CD14-positive monocyte (primary cell): ENCODE data around the gene PRRT1. TPM values are rescaled to one million over a fixed set of nuclear protein-coding genes. Genes with fewer than 3 reads are reported as not detected.

Experiments
- DNase-seq, 3 donors: peaks; one replicate each; pipeline ENCODE4 v3.0.0-alpha.2; 2011 to 2022
- H2AFZ ChIP-seq: 2 replicates; pipeline ENCODE4 v1.6.0; 2012; ENCODE audit warnings: mild to moderate bottlenecking, low read depth, low read length, inconsistent platforms; ENCODE audit not compliant: insufficient read depth, poor library complexity, severe bottlenecking
- H3K27ac ChIP-seq, 2 donors: 1 replicate in 1 of 2; 2 replicates in 1 of 2; pipeline ENCODE4 v1.5.1; 2012 to 2013; ENCODE audit warnings: low read length in 2 of 2, control low read depth in 1 of 2, inconsistent platforms in 1 of 2, low read depth in 1 of 2, mild to moderate bottlenecking in 1 of 2
- H3K27me3 ChIP-seq, 2 donors: one replicate each; pipeline versions ENCODE4 v1.6.0 to v1.6.1; 2011 to 2013; ENCODE audit warnings: low read length in 2 of 2; ENCODE audit not compliant: control insufficient read depth in 2 of 2, insufficient read depth in 2 of 2
- H3K36me3 ChIP-seq, 2 donors: replicated peaks in 1 of 2; 1 replicate in 1 of 2; 2 replicates in 1 of 2; pipeline versions ENCODE4 v1.5.1 to v1.6.1; 2012 to 2013; ENCODE audit warnings: low read length in 2 of 2, control low read depth in 1 of 2, inconsistent platforms in 1 of 2, mild to moderate bottlenecking in 1 of 2; ENCODE audit not compliant: insufficient read depth in 2 of 2, control insufficient read depth in 1 of 2
- H3K4me1 ChIP-seq, 2 donors: 1 replicate in 1 of 2; 2 replicates in 1 of 2; pipeline versions ENCODE4 v1.5.1 to v1.6.1; 2012 to 2013; ENCODE audit warnings: low read length in 2 of 2, control low read depth in 1 of 2, inconsistent platforms in 1 of 2, mild to moderate bottlenecking in 1 of 2, moderate library complexity in 1 of 2; ENCODE audit not compliant: insufficient read depth in 2 of 2, control insufficient read depth in 1 of 2
- H3K4me2 ChIP-seq: replicated peaks from 2 replicates; pipeline ENCODE3; 2012; ENCODE audit warnings: low read length, moderate library complexity, mild to moderate bottlenecking; ENCODE audit not compliant: poor library complexity, severe bottlenecking; ENCODE audit errors: extremely low read depth
- H3K4me3 ChIP-seq, 3 experiments: fragments of 200-600 bp in 1 of 3; sonication (generic) in 1 of 3; replicated peaks in 1 of 3; 1 replicate in 2 of 3; 2 replicates in 1 of 3; pipeline ENCODE4 v1.5.1; 2011 to 2013; ENCODE audit warnings: low read length in 3 of 3, mild to moderate bottlenecking in 3 of 3, control low read depth in 2 of 3, low read depth in 2 of 3, inconsistent platforms in 1 of 3, moderate library complexity in 1 of 3
- H3K79me2 ChIP-seq: 2 replicates; pipeline ENCODE4 v1.6.0; 2012; ENCODE audit warnings: mild to moderate bottlenecking, control low read depth, inconsistent platforms, low read length, moderate library complexity; ENCODE audit not compliant: insufficient read depth
- H3K9ac ChIP-seq: 2 replicates; pipeline ENCODE4 v1.6.0; 2017; ENCODE audit warnings: low read length, mild to moderate bottlenecking; ENCODE audit not compliant: insufficient read depth, poor library complexity, severe bottlenecking
- H3K9me3 ChIP-seq, 2 donors: replicated peaks in 1 of 2; 1 replicate in 1 of 2; 2 replicates in 1 of 2; pipeline versions ENCODE4 v1.5.1 to v1.6.1; 2012 to 2013; ENCODE audit warnings: low read length in 2 of 2, control low read depth in 1 of 2; ENCODE audit not compliant: control insufficient read depth in 1 of 2, insufficient read depth in 1 of 2
- H4K20me1 ChIP-seq: 2 replicates; pipeline ENCODE4 v1.6.0; 2012; ENCODE audit warnings: mild to moderate bottlenecking, low read length, control low read depth, moderate library complexity; ENCODE audit not compliant: insufficient read depth
- H3K27ac Mint-ChIP-seq, 7 donors: one replicate each; pipeline ENCODE4 v1.8.0; 2020; ENCODE audit warnings: mild to moderate bottlenecking in 7 of 7, mixed read lengths in 7 of 7, moderate library complexity in 6 of 7, inconsistent platforms in 2 of 7
- H3K27me3 Mint-ChIP-seq, 3 donors: one replicate each; pipeline ENCODE4 v1.8.0; 2021 to 2022; ENCODE audit warnings: low read depth in 3 of 3, mild to moderate bottlenecking in 3 of 3, mixed read lengths in 3 of 3, moderate library complexity in 3 of 3, inconsistent platforms in 1 of 3
- H3K36me3 Mint-ChIP-seq, 2 donors: one replicate each; pipeline ENCODE4 v1.8.0; 2020; ENCODE audit warnings: mixed read lengths in 2 of 2, inconsistent platforms in 1 of 2, mild to moderate bottlenecking in 1 of 2
- H3K4me1 Mint-ChIP-seq: one replicate; pipeline ENCODE4 v1.8.0; 2020; ENCODE audit warnings: mild to moderate bottlenecking, mixed read lengths
- H3K4me3 Mint-ChIP-seq, 2 donors: one replicate each; pipeline ENCODE4 v1.8.0; 2020; ENCODE audit warnings: mild to moderate bottlenecking in 2 of 2, mixed read lengths in 2 of 2, moderate library complexity in 1 of 2
- H3K9me3 Mint-ChIP-seq, 7 donors: one replicate each; pipeline ENCODE4 v1.8.0; 2020 to 2022; ENCODE audit warnings: mixed read lengths in 7 of 7, mild to moderate bottlenecking in 6 of 7, moderate library complexity in 6 of 7, inconsistent platforms in 2 of 7
- WGBS: methylation state at CpG from one replicate; pipeline ENCODE4 v1.1.5; 2013; ENCODE audit warnings: missing lambda C conversion rate; ENCODE audit not compliant: insufficient coverage; 5-methylcytosine and 5-hydroxymethylcytosine counted together
- intact Hi-C, 2 donors: fragments of 100-400 bp; cut with micrococcal nuclease; formaldehyde crosslinking; loops; one replicate each; pipeline versions ENCODE4 v1.15.0 to v1.15.1; 2023
- polyA plus RNA-seq, 3 donors: library from polyadenylated mRNA; depleted of rRNA in 1 of 3; unstranded in 2 of 3; stranded (reverse) in 1 of 3; fragments of 300-500 nt in 2 of 3; fragments of >200 nt in 1 of 3; fragmentation: Illumina TruSeq in 2 of 3; gene quantifications; 1 replicate in 2 of 3; 2 replicates in 1 of 3; pipeline ENCODE4 v1.2.3, GENCODE V29; 2012 to 2021
- TF ChIP-seq, protein P1 (sequence below): fragments of 200-600 bp; IDR thresholded peaks from one replicate; pipeline ENCODE4 v1.8.0; 2022; ENCODE audit warnings: antibody characterized with exemption, mild to moderate bottlenecking

PRRT1 gene
- polyA plus RNA-seq, 3 donors = not detected

DNA sequence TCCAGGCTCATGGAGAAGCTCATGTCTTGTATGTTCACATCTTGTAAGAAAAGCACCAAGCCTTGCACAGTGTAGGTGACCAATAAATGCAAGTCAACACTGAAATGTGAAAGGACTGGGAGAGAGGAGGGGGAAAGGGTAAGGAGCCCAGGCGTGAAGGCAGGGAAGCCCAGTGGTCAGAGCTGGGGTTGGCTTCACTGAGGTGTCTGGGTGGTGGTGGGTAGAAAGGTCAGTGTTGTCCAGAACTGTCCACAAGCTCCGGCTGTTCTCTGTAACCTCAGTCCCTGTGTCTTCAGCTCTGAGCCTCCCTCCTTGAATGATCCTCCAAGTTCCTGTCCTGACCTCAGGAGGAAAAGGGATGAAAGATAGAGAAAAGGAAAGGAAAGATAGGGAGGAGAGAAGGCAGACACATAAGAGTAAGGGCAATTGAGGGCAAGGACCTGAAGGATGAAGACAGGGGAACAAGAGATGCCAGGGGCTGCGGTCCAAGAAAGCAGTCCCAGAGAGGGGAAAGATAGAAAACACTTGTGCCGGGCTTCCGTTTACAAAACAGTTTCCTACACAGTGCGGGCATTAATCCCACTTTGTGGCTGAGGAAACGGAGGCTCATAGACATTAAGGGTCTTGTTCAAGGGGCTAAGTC is 40.2 kb downstream of the PRRT1 start:
- no peaks in the 10 kb centered on the region for H3K9me3 ChIP-seq
- Mint-ChIP-seq H3K36me3 (peaks cover 36 to 39% of the 10 kb centered on the region in 2 donors), H3K27ac (peak overlapping the region in 2 of 7 donors; percentile 48 to 57), H3K4me3 (no peak overlapping the region), H3K4me1 (peaks cover 8% of the 10 kb centered on the region), H3K27me3 (peaks cover 24 to 36% (median 31%) of the 10 kb centered on the region in 3 donors), H3K9me3 (peaks cover 0 to 2% (median 0%) of the 10 kb centered on the region in 7 donors)
- 100% methylated on average over 2 of the region's 7 CpGs for WGBS
- no peak for DNase-seq
- no peak overlapping the region for H3K27ac ChIP-seq
- no peak overlapping the region for H3K4me2 ChIP-seq
- H3K4me3 ChIP-seq = no peak overlapping the region
- H3K27me3 ChIP-seq = peaks cover 3 to 21% of the 10 kb centered on the region in 2 donors
- no peak overlapping the region for H2AFZ ChIP-seq
- H4K20me1 ChIP-seq = peaks cover 14% of the 10 kb centered on the region
- no peak overlapping the region for H3K9ac ChIP-seq
- intact Hi-C loops = no loop called here
- TF ChIP-seq, protein P1, sequence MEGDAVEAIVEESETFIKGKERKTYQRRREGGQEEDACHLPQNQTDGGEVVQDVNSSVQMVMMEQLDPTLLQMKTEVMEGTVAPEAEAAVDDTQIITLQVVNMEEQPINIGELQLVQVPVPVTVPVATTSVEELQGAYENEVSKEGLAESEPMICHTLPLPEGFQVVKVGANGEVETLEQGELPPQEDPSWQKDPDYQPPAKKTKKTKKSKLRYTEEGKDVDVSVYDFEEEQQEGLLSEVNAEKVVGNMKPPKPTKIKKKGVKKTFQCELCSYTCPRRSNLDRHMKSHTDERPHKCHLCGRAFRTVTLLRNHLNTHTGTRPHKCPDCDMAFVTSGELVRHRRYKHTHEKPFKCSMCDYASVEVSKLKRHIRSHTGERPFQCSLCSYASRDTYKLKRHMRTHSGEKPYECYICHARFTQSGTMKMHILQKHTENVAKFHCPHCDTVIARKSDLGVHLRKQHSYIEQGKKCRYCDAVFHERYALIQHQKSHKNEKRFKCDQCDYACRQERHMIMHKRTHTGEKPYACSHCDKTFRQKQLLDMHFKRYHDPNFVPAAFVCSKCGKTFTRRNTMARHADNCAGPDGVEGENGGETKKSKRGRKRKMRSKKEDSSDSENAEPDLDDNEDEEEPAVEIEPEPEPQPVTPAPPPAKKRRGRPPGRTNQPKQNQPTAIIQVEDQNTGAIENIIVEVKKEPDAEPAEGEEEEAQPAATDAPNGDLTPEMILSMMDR = no peak
- no peaks in the 10 kb centered on the region for H3K79me2 ChIP-seq
- H3K36me3 ChIP-seq = peaks cover 15 to 28% of the 10 kb centered on the region in 2 donors
- H3K4me1 ChIP-seq = no peaks in the 10 kb centered on the region

DNA sequence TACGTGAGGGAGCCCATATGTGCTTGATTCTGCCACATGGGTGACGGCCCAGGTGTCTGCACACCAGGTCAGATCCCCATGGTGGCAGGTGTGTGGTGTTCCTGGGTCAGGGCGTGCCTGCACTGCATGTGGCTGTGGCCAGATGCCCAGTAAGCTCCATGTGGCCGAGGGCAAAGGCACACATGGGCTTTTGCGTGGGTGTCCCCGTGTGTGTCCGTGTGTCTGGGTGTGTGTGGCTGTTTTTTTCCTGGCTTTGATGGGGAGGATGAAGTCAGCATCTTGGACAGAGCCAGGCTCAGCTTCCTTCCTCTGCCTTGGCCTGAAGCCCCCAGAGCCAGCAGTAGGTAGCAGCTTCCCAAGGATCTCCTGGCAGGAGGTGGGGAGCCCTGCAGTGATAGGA is 41.1 kb downstream of the PRRT1 start:
- DNase-seq = no peak
- Histone ChIP-seq H2AFZ (no peak overlapping the region), H3K27me3 (peaks cover 3 to 21% of the 10 kb centered on the region in 2 donors), H3K36me3 (peaks cover 6 to 19% of the 10 kb centered on the region in 2 donors), H3K4me3 (no peak overlapping the region), H3K9me3 (no peaks in the 10 kb centered on the region), H3K4me2 (no peak overlapping the region), H3K79me2 (no peaks in the 10 kb centered on the region), H3K27ac (no peak overlapping the region), H4K20me1 (peaks cover 9% of the 10 kb centered on the region), H3K4me1 (no peaks in the 10 kb centered on the region), H3K9ac (no peak overlapping the region)
- 87% methylated on average over 7 of the region's 7 CpGs for WGBS
- Mint-ChIP-seq H3K36me3 (peaks cover 26 to 30% of the 10 kb centered on the region in 2 donors), H3K4me1 (peaks cover 8% of the 10 kb centered on the region), H3K4me3 (no peak overlapping the region), H3K27ac (no peak overlapping the region), H3K9me3 (peaks cover 0 to 2% (median 0%) of the 10 kb centered on the region in 7 donors), H3K27me3 (peaks cover 25 to 44% (median 32%) of the 10 kb centered on the region in 3 donors)
- TF ChIP-seq, protein P1 = no peak
- intact Hi-C loops = no loop called here
